AG09309 (cell line): ENCODE measurements around the gene CD151.

ENCODE experiments used
- DNase-seq: peaks from one replicate; pipeline ENCODE4 v3.0.0-alpha.2; 2010; ENCODE audit warnings: low read depth
- H3K4me3 ChIP-seq: 2 replicates; pipeline ENCODE4 v1.5.1; 2011; ENCODE audit warnings: mild to moderate bottlenecking, low read depth, low read length, moderate library complexity; ENCODE audit not compliant: control insufficient read depth
- CTCF ChIP-seq: IDR thresholded peaks from 2 replicates; pipeline ENCODE4 v1.5.1; 2011; ENCODE audit warnings: mild to moderate bottlenecking, low read depth, low read length, inconsistent platforms; ENCODE audit not compliant: insufficient read depth, control insufficient read depth; ENCODE audit errors: missing control alignments

Gene CD151

GRCh38 chr11:853682-854448 lies 21.1 kb downstream of the CD151 start:
- DNase-seq = no peak
- no peak overlapping the region for H3K4me3 ChIP-seq
- no peak for TF ChIP-seq CTCF

- TF ChIP-seq CTCF = no peak
- no peak for DNase-seq
- H3K4me3 ChIP-seq = no peak overlapping the region
These were observed 22.0 kb downstream of the CD151 start for GRCh38 chr11:854601-855329.

- H3K4me3 ChIP-seq = no peak overlapping the region
- no peak for DNase-seq
- TF ChIP-seq CTCF = no peak
These were observed 22.6 kb downstream of the CD151 start for GRCh38 chr11:855330-855674.

- TF ChIP-seq CTCF = no peak
- no peak overlapping the region for H3K4me3 ChIP-seq
- DNase-seq = no peak
These were observed 23.0 kb downstream of the CD151 start for GRCh38 chr11:855796-856195.

GRCh38 chr11:856397-856796 lies 23.6 kb downstream of the CD151 start:
- no peak for TF ChIP-seq CTCF
- DNase-seq = no peak
- H3K4me3 ChIP-seq = no peak overlapping the region

- no peak for TF ChIP-seq CTCF
- no peak overlapping the region for H3K4me3 ChIP-seq
- DNase-seq = no peak
These were observed 25.5 kb downstream of the CD151 start for GRCh38 chr11:858053-858761.
